Dendritic cell treated with granulocyte-macrophage colony-stimulating factor and Interleukin-4, amounts not matched to agents 40 ng/mL and 50 ng/mL, for 4 days (primary cell): ENCODE results near the gene ADAMTS17.

Experiments
- H3K27ac Mint-ChIP-seq: one replicate; pipeline ENCODE4 v1.8.0; 2022; ENCODE audit warnings: mild to moderate bottlenecking, mixed read lengths
- H3K27me3 Mint-ChIP-seq: one replicate; pipeline ENCODE4 v1.8.0; 2022; ENCODE audit warnings: mild to moderate bottlenecking, mixed read lengths
- H3K36me3 Mint-ChIP-seq: one replicate; pipeline ENCODE4 v1.8.0; 2022; ENCODE audit warnings: low read depth, mixed read lengths
- H3K4me1 Mint-ChIP-seq: one replicate; pipeline ENCODE4 v1.8.0; 2022; ENCODE audit warnings: low read depth, mixed read lengths
- H3K4me3 Mint-ChIP-seq: one replicate; pipeline ENCODE4 v1.8.0; 2022; ENCODE audit warnings: mild to moderate bottlenecking, moderate library complexity, mixed read lengths
- H3K9me3 Mint-ChIP-seq: one replicate; pipeline ENCODE4 v1.8.0; 2022; ENCODE audit warnings: mixed read lengths
- intact Hi-C: fragments of 100-400 bp; cut with micrococcal nuclease; formaldehyde crosslinking; loops from one replicate; pipeline ENCODE4 v1.15.0; 2022

The ADAMTS17 gene

GRCh38 chr15:100002787-100003536, 338.8 kb downstream of the ADAMTS17 start:
- intact Hi-C loops, result no loop called here
- Mint-ChIP-seq H3K4me1 (no peaks in the 10 kb centered on the region), H3K36me3 (no peaks in the 10 kb centered on the region), H3K27ac (no peak overlapping the region), H3K4me3 (no peak overlapping the region), H3K27me3 (no peaks in the 10 kb centered on the region), H3K9me3 (no peaks in the 10 kb centered on the region)

DNA sequence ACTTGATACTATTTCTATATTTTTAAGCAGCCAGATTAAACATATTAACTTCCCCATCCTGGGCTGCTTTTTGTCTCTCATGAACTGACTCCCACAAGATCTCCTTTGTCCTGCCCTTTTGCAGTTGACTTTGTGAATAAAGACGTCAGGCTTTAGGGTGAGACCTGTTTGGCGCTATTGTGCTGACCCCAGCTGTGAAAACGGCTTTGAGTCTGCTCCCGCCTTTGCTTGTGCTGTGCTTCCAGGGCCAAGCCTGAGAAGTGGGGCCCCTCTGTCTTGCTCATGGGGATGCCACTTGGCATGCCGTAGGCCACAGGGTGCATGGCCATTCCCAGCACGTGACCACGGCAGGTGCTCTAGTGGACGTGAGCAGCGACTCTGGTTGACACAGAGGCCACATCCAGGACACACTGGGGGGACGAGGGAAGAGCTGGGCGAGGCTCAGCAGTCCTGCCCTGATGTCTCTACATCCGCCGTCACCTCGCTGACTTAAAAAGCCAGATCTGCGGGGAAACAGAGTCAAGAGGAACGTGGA, 339.6 kb downstream of the ADAMTS17 start:
- H3K36me3 Mint-ChIP-seq, result no peaks in the 10 kb centered on the region
- H3K27me3 Mint-ChIP-seq, result no peaks in the 10 kb centered on the region
- no peaks in the 10 kb centered on the region for H3K4me1 Mint-ChIP-seq
- H3K27ac Mint-ChIP-seq, result no peak overlapping the region
- no peaks in the 10 kb centered on the region for H3K9me3 Mint-ChIP-seq
- intact Hi-C loops, result no loop called here
- H3K4me3 Mint-ChIP-seq, result no peak overlapping the region

GRCh38 chr15:100001405-100001804, 340.4 kb downstream of the ADAMTS17 start:
- no peak overlapping the region for H3K27ac Mint-ChIP-seq
- no peaks in the 10 kb centered on the region for H3K9me3 Mint-ChIP-seq
- intact Hi-C loops, result no loop called here
- no peaks in the 10 kb centered on the region for H3K27me3 Mint-ChIP-seq
- no peak overlapping the region for H3K4me3 Mint-ChIP-seq
- H3K36me3 Mint-ChIP-seq, result no peaks in the 10 kb centered on the region
- no peaks in the 10 kb centered on the region for H3K4me1 Mint-ChIP-seq

- Mint-ChIP-seq H3K9me3 (no peaks in the 10 kb centered on the region), H3K36me3 (no peaks in the 10 kb centered on the region), H3K4me3 (no peak overlapping the region), H3K27ac (no peak overlapping the region), H3K27me3 (peaks cover 3% of the 10 kb centered on the region), H3K4me1 (no peaks in the 10 kb centered on the region)
- intact Hi-C loops, result no loop called here
Observed at GRCh38 chr15:99999282-100000070, 342.3 kb downstream of the ADAMTS17 start.

GRCh38 chr15:99998661-99999101, 343.1 kb downstream of the ADAMTS17 start:
- no peaks in the 10 kb centered on the region for H3K4me1 Mint-ChIP-seq
- H3K9me3 Mint-ChIP-seq, result no peaks in the 10 kb centered on the region
- no peaks in the 10 kb centered on the region for H3K36me3 Mint-ChIP-seq
- peaks cover 3% of the 10 kb centered on the region for H3K27me3 Mint-ChIP-seq
- intact Hi-C loops, result no loop called here
- no peak overlapping the region for H3K27ac Mint-ChIP-seq
- H3K4me3 Mint-ChIP-seq, result no peak overlapping the region

GRCh38 chr15:99997112-99997651, 344.6 kb downstream of the ADAMTS17 start:
- Mint-ChIP-seq H3K4me1 (no peaks in the 10 kb centered on the region), H3K27me3 (peaks cover 3% of the 10 kb centered on the region)
- intact Hi-C loops, result no loop called here

GRCh38 chr15:99996660-99997059, 345.1 kb downstream of the ADAMTS17 start:
- H3K4me3 Mint-ChIP-seq, result no peak overlapping the region
- H3K9me3 Mint-ChIP-seq, result no peaks in the 10 kb centered on the region
- no peaks in the 10 kb centered on the region for H3K36me3 Mint-ChIP-seq
- intact Hi-C loops, result no loop called here
- no peaks in the 10 kb centered on the region for H3K4me1 Mint-ChIP-seq
- H3K27ac Mint-ChIP-seq, result no peak overlapping the region
- H3K27me3 Mint-ChIP-seq, result peaks cover 3% of the 10 kb centered on the region

More at GRCh38 chr15:99997112-99997651, 344.6 kb downstream of the ADAMTS17 start:
- Mint-ChIP-seq H3K27ac (no peak overlapping the region), H3K4me3 (no peak overlapping the region), H3K9me3 (no peaks in the 10 kb centered on the region), H3K36me3 (no peaks in the 10 kb centered on the region)

DNA sequence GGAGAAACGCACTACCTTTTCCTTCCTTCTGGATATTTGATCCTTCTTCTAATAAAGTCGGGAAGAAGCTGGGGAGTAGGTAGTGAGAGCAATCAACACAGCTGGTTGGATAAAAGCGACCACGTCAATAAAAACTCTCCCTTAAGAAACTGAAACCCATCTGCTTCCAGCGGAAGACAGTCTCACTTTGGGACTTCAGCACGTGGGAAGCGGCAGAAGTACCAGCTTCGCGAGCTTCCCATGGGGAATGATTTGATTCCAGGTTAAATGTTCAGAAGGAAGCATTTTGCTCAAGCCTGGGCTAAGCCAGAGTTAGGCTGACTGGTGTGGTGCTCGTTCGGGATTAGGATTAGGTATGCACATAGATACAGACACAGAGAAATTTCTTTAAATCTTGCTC, 346.2 kb downstream of the ADAMTS17 start:
- Mint-ChIP-seq H3K36me3 (no peaks in the 10 kb centered on the region), H3K27me3 (peaks cover 3% of the 10 kb centered on the region), H3K27ac (no peak overlapping the region), H3K4me3 (no peak overlapping the region), H3K4me1 (no peaks in the 10 kb centered on the region), H3K9me3 (no peaks in the 10 kb centered on the region)
- intact Hi-C loops, result no loop called here

GRCh38 chr15:99994849-99995248, 346.9 kb downstream of the ADAMTS17 start:
- intact Hi-C loops, result no loop called here
- Mint-ChIP-seq H3K27ac (no peak overlapping the region), H3K36me3 (no peaks in the 10 kb centered on the region), H3K4me1 (no peaks in the 10 kb centered on the region), H3K27me3 (peaks cover 3% of the 10 kb centered on the region), H3K9me3 (no peaks in the 10 kb centered on the region), H3K4me3 (no peak overlapping the region)

DNA sequence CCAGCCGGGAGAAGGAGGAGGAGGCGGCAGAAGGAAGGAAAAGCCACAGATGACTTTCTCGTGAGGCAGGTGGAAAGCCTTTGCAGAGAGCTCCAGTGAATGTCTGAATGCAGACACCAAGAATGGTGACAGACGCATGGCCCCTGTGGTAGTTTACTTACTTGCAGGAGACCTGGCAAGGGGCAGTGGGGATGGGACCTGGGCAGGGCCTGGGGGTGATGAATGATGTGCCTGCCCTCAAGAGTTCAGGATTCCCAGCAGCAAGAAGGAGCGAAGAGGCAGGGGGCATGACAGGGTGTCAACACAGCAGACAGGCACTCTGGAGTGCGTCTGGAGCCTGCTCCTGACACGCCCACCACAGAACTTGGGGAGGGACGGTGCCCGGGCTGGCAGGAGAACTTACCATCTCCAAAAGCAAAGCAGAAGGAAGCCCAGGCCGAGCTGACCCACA, 348.1 kb downstream of the ADAMTS17 start:
- no peak overlapping the region for H3K4me3 Mint-ChIP-seq
- no peak overlapping the region for H3K27ac Mint-ChIP-seq
- H3K4me1 Mint-ChIP-seq, result no peaks in the 10 kb centered on the region
- no peaks in the 10 kb centered on the region for H3K9me3 Mint-ChIP-seq
- peaks cover 3% of the 10 kb centered on the region for H3K27me3 Mint-ChIP-seq
- intact Hi-C loops, result no loop called here
- H3K36me3 Mint-ChIP-seq, result no peaks in the 10 kb centered on the region

DNA sequence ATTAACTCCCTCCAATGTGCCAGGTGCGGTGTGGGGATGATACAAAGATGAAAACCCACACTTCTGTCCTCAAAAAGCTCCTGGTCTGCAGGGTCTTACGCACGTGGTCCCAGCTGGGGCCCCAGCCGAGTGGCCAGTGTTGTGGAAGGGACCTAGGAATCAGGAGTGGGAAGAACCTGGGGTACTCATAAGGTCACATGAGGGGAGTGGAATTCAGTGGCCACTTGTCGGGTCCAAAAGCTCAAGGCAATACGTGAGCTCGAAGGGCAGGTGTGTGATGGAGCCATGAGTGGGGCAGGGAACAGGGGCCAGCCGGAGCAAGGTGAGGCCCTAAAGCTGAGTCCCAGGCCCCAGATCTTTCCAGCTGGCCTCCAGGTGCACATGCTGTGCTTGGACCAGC, 348.5 kb downstream of the ADAMTS17 start:
- no peaks in the 10 kb centered on the region for H3K36me3 Mint-ChIP-seq
- H3K4me1 Mint-ChIP-seq, result no peaks in the 10 kb centered on the region
- H3K9me3 Mint-ChIP-seq, result no peaks in the 10 kb centered on the region
- H3K4me3 Mint-ChIP-seq, result no peak overlapping the region
- no peak overlapping the region for H3K27ac Mint-ChIP-seq
- peaks cover 3% of the 10 kb centered on the region for H3K27me3 Mint-ChIP-seq
- intact Hi-C loops, result no loop called here

- no peaks in the 10 kb centered on the region for H3K4me1 Mint-ChIP-seq
- H3K36me3 Mint-ChIP-seq, result no peaks in the 10 kb centered on the region
- no peak overlapping the region for H3K27ac Mint-ChIP-seq
- H3K4me3 Mint-ChIP-seq, result no peak overlapping the region
- intact Hi-C loops, result no loop called here
- H3K27me3 Mint-ChIP-seq, result peaks cover 3% of the 10 kb centered on the region
- H3K9me3 Mint-ChIP-seq, result no peaks in the 10 kb centered on the region
Observed at GRCh38 chr15:99992611-99993231, 349.1 kb downstream of the ADAMTS17 start.

- no peaks in the 10 kb centered on the region for H3K4me1 Mint-ChIP-seq
- no peaks in the 10 kb centered on the region for H3K9me3 Mint-ChIP-seq
- no peaks in the 10 kb centered on the region for H3K36me3 Mint-ChIP-seq
- H3K27ac Mint-ChIP-seq, result no peak overlapping the region
- H3K27me3 Mint-ChIP-seq, result peaks cover 6% of the 10 kb centered on the region
- intact Hi-C loops, result no loop called here
- H3K4me3 Mint-ChIP-seq, result no peak overlapping the region
Observed at GRCh38 chr15:99989095-99989494, 352.7 kb downstream of the ADAMTS17 start.

DNA sequence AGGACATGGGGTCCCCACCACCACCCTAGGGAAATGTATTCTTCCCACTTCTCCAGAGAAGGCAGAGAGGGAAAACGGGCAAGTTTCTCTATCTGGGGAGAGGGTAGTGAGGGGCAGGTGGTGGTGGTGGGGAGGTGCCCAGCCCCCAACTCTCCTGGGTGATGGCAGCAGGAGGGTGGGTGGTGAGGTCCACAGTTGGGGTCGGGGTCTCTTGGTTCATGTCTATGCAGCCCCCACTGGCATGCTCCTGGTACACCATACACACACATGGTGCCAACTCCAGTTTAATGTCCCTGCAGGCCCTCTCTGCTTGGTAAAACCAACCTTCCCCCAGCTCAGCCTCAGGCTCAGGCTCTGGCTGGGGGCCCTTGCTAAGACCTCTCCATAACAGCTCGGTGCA, 354.1 kb downstream of the ADAMTS17 start:
- H3K4me3 Mint-ChIP-seq, result no peak overlapping the region
- no peaks in the 10 kb centered on the region for H3K36me3 Mint-ChIP-seq
- H3K4me1 Mint-ChIP-seq, result no peaks in the 10 kb centered on the region
- intact Hi-C loops, result no loop called here
- peaks cover 20% of the 10 kb centered on the region for H3K27me3 Mint-ChIP-seq
- no peak overlapping the region for H3K27ac Mint-ChIP-seq
- no peaks in the 10 kb centered on the region for H3K9me3 Mint-ChIP-seq
